Activated CD8-positive, alpha-beta memory T cell treated with anti-CD3 and anti-CD28 coated beads, Interleukin-2, amount 50 U/mL, for 1 hour (primary cell): ENCODE measurements around the gene SLC5A6.

Experiments
- DNase-seq: peaks from one replicate; pipeline ENCODE4 v3.0.0-alpha.2; 2020; ENCODE audit errors: extremely low read depth

Gene SLC5A6

DNA sequence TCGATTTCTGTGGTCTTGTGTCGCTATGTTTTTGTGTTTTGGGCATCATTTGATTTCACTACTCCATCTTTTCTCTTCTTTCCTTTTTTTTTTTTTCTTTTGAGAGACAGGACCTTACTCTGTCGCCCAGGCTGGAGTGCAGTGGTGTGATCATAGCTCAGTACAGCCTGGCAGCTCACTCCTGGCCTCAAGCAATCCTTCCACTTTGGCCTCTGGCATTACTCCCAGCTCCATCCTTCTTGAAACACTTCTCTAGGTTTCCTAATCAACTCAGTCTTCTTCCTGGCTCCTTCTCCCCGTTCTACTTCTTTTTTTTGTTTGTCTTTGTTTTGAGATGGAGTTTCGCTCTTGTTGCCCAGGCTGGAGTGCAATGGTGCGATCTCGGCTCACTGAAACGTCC, 36.7 kb downstream of the SLC5A6 start:
- no peak for DNase-seq

DNA sequence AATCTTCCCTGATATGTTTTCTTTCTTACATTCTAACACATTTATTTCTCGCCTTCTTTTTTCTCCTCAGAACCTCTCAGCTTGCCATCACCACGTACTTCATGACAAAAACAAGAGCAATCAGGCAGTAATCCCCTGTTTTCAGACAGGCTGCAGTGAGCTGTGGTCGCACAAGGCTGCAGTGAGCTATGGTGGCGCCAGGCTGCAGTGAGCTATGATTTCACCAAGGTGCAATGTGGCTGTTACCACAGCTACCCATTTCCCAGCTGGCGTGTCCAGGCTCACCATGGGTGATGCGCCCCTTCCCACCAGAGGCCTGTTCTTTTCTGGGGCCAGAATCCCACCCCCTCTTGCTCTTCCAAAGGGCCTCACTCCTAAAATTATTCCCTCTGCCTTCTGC, 37.4 kb downstream of the SLC5A6 start:
- DNase-seq, result no peak

DNA sequence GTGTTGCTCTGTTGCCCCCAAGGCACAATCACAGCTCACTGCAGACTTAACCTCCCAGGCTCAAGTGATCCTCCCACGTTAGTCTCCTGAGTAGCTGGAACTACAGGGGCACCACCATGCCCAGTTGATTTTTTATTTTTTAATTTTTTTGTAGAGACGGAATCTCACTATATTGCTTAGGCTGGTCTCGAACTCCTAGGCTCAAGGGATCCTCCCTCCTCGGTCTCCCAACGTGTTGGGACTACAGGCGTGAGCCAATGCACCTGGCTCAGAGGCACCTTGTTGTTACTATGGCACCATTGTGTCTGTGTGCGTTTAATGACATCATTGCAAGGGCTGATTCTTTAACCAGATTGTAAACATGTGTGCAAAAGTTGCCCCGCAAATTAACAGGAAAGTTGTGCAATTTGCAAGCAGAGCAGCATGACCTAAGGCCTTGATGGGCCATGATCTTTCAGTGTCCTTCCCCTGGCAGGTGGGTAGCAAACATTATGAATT, 40.7 kb downstream of the SLC5A6 start:
- no peak for DNase-seq

GRCh38 chr2:27170581-27171337, 41.3 kb downstream of the SLC5A6 start:
- no peak for DNase-seq

GRCh38 chr2:27164960-27165763, 46.9 kb downstream of the SLC5A6 start:
- DNase-seq, result no peak

GRCh38 chr2:27162151-27163121, 49.6 kb downstream of the SLC5A6 start:
- no peak for DNase-seq

- DNase-seq, result no peak
Observed at GRCh38 chr2:27160191-27160590, 51.9 kb downstream of the SLC5A6 start.

DNA sequence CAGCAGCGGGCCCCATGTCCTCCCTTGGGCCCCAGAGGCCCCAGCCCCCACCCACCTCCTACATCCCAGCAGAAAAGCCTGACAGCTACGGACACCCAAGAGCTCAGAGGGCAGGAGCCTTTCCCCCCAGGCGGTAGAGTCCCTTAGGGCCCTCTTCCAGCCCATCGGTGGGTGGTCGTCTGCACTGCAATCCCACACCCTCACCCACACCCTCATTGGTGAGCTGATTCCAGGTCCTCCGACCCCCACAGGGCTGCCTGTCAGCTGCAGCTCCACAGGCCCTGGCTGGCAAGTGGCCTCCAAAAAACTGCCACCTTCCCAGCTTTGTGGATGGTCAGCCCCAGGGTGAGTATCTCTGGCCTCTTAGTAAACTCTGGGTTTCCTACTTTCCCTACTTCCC, 52.8 kb downstream of the SLC5A6 start:
- no peak for DNase-seq

DNA sequence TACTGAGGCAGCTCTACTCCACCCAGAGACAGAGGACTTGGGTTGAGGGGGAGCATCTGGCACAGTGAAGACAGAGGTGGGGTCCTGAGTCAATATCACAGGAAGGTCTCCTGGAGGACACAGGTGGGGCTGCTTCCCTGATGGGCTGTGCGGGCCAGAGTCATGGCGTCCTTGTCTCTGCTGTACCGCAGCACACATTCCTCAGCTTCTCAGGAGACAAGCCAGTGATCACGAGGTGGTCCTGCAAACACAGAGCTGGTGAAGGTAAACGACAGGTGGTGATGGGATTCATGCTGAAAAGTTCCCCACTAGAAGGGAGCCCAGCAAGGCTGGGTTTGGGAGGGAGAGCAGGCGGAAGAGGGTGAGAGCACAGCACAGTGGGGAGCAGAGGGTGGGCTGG, 53.6 kb downstream of the SLC5A6 start:
- DNase-seq, result no peak

DNA sequence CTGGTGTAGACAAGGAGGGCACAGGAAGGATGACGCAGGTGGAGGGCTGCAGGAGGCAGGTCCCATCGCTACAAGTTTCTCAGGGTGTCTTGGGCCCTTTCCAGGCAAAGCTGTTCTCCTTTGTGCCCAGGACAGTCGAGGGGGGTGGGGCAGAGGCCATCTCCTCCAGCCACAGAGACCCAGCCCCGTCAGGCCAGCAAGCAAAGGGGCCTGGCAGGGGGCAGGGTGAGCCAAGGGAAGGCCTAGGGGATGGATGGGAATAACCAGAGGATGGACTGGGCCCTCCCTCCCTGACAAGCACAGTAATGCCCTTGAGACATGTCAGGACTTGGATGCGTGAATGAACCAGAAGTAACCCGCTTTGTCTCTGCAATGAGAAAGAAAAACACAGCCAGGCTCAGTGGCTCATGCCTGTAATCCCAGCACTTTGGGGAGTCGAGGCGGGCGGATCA, 57.0 kb downstream of the SLC5A6 start:
- no peak for DNase-seq

DNA sequence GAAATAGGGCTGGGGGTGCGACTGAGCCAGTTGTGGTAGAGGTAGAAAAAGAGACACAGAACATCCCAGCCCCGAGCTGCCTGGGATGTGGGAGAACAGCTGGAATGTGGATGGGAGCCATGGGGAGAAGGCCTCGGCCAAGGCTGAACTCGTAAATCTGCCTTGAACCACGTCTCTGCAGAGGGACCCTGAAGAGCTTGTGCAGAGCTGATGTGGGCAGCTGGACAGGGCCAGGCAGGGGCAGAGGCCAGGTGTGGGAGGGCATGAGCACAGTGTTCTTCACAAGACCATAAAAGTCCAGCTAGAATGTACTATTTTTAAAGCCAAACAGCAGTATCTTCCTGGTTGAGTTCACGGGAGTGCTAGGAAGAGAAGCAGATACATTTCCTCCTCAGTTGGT, 57.6 kb downstream of the SLC5A6 start:
- no peak for DNase-seq

DNA sequence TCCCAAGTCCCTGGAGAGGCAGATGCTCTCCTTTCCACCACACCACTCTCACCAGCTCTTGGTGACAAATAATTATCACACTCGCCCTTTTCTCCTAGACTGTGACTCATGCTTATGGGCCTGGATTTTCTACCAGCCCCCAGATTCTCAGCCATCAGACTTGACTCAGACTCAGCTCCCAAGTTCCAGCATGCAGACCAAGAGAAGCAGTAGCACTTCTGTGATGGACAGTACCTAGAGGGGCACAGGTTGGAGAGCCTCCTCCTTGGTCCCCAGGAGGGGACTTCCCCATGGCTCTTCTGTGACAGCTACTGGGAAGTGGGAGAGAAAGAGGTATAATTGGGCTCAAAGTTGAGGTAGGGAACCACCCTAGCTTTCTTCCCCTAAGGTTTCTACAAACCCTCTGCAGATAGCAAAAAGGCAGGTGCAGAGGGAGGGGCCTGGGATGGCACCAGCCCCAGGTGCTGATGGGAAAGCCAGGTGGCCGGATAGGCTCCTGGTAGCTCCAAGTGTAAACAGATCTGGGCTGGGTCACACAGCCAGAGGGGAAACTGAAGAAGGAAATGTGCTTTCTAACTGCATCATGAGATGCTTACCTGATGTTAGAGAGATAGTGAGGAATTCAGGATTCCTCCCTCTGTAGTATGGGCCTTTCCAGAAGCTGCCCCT, 59.1 kb downstream of the SLC5A6 start:
- DNase-seq, result no peak

DNA sequence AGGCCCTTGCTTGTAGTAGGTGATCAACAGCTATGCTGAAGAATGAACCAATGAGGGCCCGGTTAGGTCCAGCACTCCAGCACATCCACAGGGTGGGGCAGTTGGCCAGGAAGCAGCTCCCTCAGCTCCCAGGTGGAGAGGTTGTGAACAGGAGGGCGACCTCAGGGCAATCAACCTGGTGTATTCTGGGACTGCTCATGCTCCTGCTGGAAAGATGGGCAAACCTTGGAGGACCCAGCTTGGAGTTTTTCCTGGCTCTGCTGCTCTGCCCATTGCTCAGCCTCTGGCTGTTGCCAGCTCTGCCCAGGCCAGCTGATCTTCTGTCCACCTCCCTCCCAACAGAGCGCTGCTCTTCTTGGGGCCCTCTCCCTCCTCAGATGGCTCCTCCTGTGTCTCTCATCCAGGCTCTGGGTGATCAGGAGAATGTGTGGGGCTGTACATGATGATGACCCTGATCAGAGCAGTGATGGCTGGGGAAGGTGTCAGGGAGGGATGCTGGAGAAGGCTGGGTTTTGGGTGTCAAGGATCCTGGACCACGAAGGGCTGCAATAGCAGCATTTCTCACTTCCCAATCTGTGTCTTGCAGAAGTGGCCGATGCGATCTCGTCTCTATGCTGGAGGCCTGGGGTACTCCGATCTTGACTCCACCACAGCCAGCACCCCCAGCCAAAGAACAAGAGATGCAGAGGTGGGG, 59.8 kb downstream of the SLC5A6 start:
- no peak for DNase-seq

DNA sequence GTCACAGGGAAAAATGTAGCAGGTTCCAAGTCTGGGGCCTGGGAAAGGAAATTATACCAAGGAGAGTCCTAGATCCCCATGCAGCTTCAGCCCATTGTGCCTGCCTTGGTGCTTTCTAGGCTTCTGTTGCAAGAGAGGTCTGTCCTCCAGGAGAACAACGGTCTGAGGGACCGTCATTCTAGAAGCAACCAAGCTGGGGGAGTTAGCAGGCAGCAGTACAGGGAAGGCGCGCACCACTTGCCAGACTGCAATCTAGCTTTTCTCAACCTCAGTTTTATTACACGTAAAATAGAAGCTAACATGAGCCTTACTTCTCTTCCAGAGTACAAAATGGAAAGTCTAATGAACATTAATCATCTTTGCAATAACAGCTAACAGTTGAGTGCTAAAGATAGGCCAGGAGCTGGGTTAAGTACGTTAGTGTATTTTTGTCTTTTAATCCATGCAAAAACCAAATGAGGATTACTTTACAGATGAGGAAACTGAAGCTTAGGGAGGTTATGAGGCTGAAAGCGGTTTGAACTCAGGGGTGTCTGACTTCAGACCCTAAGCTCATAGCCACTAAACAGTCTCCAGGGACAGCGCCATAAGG, 61.3 kb downstream of the SLC5A6 start:
- DNase-seq, result no peak
